ENCODE results near the gene HNRNPA2B1.
"Not testable (repeated sequence)": the region's sequence is repeated elsewhere in the genome, so short reads cannot be mapped to it uniquely, and the experiment has no call there.

The HNRNPA2B1 gene

GRCh38 chr7:26186364-26187311 lies 13.9 kb downstream of the HNRNPA2B1 start:
- peaks cover 10% of the 10 kb centered on the region for H3K36me3 ChIP-seq (ENCODE audit: control insufficient read depth, insufficient read depth, low read length)
- no peaks in the 10 kb centered on the region for H3K27me3 ChIP-seq (ENCODE audit: control insufficient read depth, insufficient read depth, low read length)
- no peak overlapping the region for H3K9ac ChIP-seq (ENCODE audit: low read length)
- no peaks in the 10 kb centered on the region for H3K9me3 ChIP-seq (ENCODE audit: control insufficient read depth, low read length)
- no peaks in the 10 kb centered on the region for H3K4me1 ChIP-seq (ENCODE audit: control insufficient read depth, insufficient read depth, low read length)
- H3K4me3 ChIP-seq (ENCODE audit: low read length), result no peak overlapping the region

DNA sequence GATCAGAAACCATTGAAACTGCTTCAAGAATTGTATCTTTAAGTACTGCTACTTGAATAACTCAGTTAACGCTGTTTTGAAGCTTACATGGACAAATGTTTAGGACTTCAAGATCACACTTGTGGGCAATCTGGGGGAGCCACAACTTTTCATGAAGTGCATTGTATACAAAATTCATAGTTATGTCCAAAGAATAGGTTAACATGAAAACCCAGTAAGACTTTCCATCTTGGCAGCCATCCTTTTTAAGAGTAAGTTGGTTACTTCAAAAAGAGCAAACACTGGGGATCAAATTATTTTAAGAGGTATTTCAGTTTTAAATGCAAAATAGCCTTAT lies 14.7 kb downstream of the HNRNPA2B1 start:
- Histone ChIP-seq H3K9me3 (ENCODE audit: control insufficient read depth, low read length) (no peaks in the 10 kb centered on the region), H3K4me1 (ENCODE audit: control insufficient read depth, insufficient read depth, low read length) (peaks cover 6% of the 10 kb centered on the region), H3K36me3 (ENCODE audit: control insufficient read depth, insufficient read depth, low read length) (peaks cover 10% of the 10 kb centered on the region), H3K9ac (ENCODE audit: low read length) (no peak overlapping the region), H3K4me3 (ENCODE audit: low read length) (no peak overlapping the region), H3K27me3 (ENCODE audit: control insufficient read depth, insufficient read depth, low read length) (no peaks in the 10 kb centered on the region)

- H3K4me3 ChIP-seq (ENCODE audit: low read length), result no peak overlapping the region
- H3K9ac ChIP-seq (ENCODE audit: low read length), result no peak overlapping the region
- peaks cover 4% of the 10 kb centered on the region for H3K36me3 ChIP-seq (ENCODE audit: control insufficient read depth, insufficient read depth, low read length)
- H3K4me1 ChIP-seq (ENCODE audit: control insufficient read depth, insufficient read depth, low read length), result peaks cover 6% of the 10 kb centered on the region
- no peaks in the 10 kb centered on the region for H3K27me3 ChIP-seq (ENCODE audit: control insufficient read depth, insufficient read depth, low read length)
- H3K9me3 ChIP-seq (ENCODE audit: control insufficient read depth, low read length), result no peaks in the 10 kb centered on the region
These were observed 15.3 kb downstream of the HNRNPA2B1 start for GRCh38 chr7:26185131-26185843.

- H3K9me3 ChIP-seq (ENCODE audit: control insufficient read depth, low read length); H3K36me3 ChIP-seq (ENCODE audit: control insufficient read depth, insufficient read depth, low read length); H3K4me1 ChIP-seq (ENCODE audit: control insufficient read depth, insufficient read depth, low read length); H3K4me3 ChIP-seq (ENCODE audit: low read length); H3K9ac ChIP-seq (ENCODE audit: low read length); H3K27me3 ChIP-seq (ENCODE audit: control insufficient read depth, insufficient read depth, low read length): not testable (repeated sequence)
These were observed 16.1 kb downstream of the HNRNPA2B1 start for GRCh38 chr7:26184281-26185101.

DNA sequence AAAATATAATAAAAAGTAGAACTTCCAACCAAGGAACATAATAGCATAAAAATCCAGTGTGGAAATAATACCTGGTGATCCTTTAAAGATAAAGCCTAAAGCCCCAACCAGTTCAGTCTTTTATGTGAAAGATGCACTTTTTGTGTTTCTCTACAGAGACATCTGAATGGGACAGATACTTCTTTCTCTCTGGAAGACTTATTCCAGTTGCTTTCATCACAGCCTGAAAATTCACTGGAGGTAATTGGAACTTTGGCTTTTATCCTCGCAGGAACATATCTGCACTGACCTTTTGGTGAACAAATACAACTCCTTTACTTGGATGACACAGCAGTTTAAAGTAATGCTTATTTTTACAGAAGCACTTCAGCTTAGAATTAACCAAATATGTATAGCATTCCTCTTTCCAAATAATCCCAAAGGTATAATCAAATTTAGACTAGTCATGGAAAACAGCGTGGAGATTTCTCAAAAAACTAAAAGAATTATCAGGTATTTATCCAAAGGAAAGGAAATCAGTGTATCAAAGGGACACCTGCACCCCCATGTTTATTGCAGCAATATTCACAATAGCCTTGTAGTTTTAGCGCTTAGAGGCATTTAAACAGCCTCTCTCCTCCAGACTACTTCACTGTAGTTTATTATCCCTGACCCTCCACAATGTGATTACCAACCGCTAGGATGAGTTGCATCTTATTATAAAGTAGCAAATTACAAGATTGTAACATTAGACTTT lies 16.8 kb downstream of the HNRNPA2B1 start:
- Histone ChIP-seq H3K9me3 (ENCODE audit: control insufficient read depth, low read length) (no peaks in the 10 kb centered on the region), H3K27me3 (ENCODE audit: control insufficient read depth, insufficient read depth, low read length) (no peaks in the 10 kb centered on the region)

GRCh38 chr7:26182706-26183105 lies 17.8 kb downstream of the HNRNPA2B1 start:
- no peaks in the 10 kb centered on the region for H3K9me3 ChIP-seq (ENCODE audit: control insufficient read depth, low read length)
- H3K4me1 ChIP-seq (ENCODE audit: control insufficient read depth, insufficient read depth, low read length), result peaks cover 6% of the 10 kb centered on the region
- H3K9ac ChIP-seq (ENCODE audit: low read length), result no peak overlapping the region
- no peaks in the 10 kb centered on the region for H3K27me3 ChIP-seq (ENCODE audit: control insufficient read depth, insufficient read depth, low read length)
- no peak overlapping the region for H3K4me3 ChIP-seq (ENCODE audit: low read length)
- H3K36me3 ChIP-seq (ENCODE audit: control insufficient read depth, insufficient read depth, low read length), result no peaks in the 10 kb centered on the region

More for the DNA sequence above, 16.8 kb downstream of the HNRNPA2B1 start:
- peaks cover 6% of the 10 kb centered on the region for H3K4me1 ChIP-seq (ENCODE audit: control insufficient read depth, insufficient read depth, low read length)
- H3K36me3 ChIP-seq (ENCODE audit: control insufficient read depth, insufficient read depth, low read length), result peaks cover 3% of the 10 kb centered on the region
- H3K9ac ChIP-seq (ENCODE audit: low read length), result no peak overlapping the region
- no peak overlapping the region for H3K4me3 ChIP-seq (ENCODE audit: low read length)

DNA sequence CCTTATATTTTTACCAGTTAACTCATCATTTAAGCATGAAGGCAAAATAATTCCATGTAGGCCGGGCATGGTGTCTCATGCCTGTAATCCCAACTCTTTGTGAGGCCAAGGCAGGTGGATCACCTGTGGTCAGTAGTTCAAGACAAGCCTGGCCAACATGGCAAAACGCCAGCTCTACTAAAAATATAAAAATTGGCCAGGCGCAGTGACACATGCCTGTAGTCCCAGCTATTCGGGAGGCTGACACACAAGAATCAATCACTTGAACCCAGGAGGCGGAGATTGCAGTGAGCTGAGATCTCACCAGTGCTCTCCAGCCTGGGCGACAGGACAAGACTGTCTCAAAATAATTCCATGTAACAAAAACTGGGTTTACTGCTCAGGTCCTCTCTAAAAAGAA lies 18.3 kb downstream of the HNRNPA2B1 start:
- Histone ChIP-seq H3K36me3 (ENCODE audit: control insufficient read depth, insufficient read depth, low read length) (no peaks in the 10 kb centered on the region), H3K9ac (ENCODE audit: low read length) (no peak overlapping the region), H3K4me1 (ENCODE audit: control insufficient read depth, insufficient read depth, low read length) (peaks cover 6% of the 10 kb centered on the region), H3K27me3 (ENCODE audit: control insufficient read depth, insufficient read depth, low read length) (no peaks in the 10 kb centered on the region), H3K9me3 (ENCODE audit: control insufficient read depth, low read length) (no peaks in the 10 kb centered on the region), H3K4me3 (ENCODE audit: low read length) (no peak overlapping the region)

DNA sequence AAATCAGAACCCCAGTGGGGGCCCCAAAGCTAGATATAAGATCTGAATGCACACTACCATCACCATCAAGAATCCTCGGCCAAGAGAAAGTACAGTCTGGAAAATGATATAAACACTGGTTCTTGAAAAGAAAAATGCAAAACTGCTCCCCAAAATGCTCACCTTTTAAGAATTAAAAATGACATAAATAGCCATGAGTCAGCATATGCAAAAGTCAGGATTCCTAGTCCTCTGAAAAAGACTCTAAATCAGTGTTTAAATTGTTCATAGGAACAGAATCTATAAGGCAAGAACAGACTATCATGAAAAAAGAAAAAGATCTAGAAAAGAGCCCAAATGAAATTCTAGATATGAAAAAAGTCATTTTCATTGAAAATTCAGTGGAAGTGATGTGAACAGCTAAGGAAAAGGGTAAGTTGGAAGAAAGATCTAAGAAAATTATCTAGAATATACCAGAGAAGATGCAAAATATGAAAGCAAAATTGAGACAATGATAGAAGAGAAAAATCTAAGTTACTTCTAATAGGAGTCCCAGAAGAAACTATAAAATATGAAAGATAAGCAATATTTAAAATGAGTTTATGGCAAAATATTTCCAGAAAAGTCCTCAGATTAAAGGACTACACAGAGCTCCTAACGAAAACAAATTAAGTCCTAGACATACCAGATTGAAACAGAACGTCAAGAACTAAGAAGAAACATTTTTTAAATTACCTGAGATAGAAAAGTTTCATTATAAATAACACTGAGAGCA lies 18.9 kb downstream of the HNRNPA2B1 start:
- Histone ChIP-seq H3K4me1 (ENCODE audit: control insufficient read depth, insufficient read depth, low read length) (peaks cover 6% of the 10 kb centered on the region), H3K36me3 (ENCODE audit: control insufficient read depth, insufficient read depth, low read length) (no peaks in the 10 kb centered on the region)

GRCh38 chr7:26180792-26181198 lies 19.8 kb downstream of the HNRNPA2B1 start:
- Histone ChIP-seq H3K27me3 (ENCODE audit: control insufficient read depth, insufficient read depth, low read length) (no peaks in the 10 kb centered on the region), H3K4me1 (ENCODE audit: control insufficient read depth, insufficient read depth, low read length) (peaks cover 6% of the 10 kb centered on the region), H3K9me3 (ENCODE audit: control insufficient read depth, low read length) (no peaks in the 10 kb centered on the region), H3K9ac (ENCODE audit: low read length) (no peak overlapping the region), H3K4me3 (ENCODE audit: low read length) (no peak overlapping the region), H3K36me3 (ENCODE audit: control insufficient read depth, insufficient read depth, low read length) (no peaks in the 10 kb centered on the region)

More for the DNA sequence above, 18.9 kb downstream of the HNRNPA2B1 start:
- H3K4me3 ChIP-seq (ENCODE audit: low read length), result no peak overlapping the region
- no peaks in the 10 kb centered on the region for H3K9me3 ChIP-seq (ENCODE audit: control insufficient read depth, low read length)
- no peaks in the 10 kb centered on the region for H3K27me3 ChIP-seq (ENCODE audit: control insufficient read depth, insufficient read depth, low read length)
- no peak overlapping the region for H3K9ac ChIP-seq (ENCODE audit: low read length)

DNA sequence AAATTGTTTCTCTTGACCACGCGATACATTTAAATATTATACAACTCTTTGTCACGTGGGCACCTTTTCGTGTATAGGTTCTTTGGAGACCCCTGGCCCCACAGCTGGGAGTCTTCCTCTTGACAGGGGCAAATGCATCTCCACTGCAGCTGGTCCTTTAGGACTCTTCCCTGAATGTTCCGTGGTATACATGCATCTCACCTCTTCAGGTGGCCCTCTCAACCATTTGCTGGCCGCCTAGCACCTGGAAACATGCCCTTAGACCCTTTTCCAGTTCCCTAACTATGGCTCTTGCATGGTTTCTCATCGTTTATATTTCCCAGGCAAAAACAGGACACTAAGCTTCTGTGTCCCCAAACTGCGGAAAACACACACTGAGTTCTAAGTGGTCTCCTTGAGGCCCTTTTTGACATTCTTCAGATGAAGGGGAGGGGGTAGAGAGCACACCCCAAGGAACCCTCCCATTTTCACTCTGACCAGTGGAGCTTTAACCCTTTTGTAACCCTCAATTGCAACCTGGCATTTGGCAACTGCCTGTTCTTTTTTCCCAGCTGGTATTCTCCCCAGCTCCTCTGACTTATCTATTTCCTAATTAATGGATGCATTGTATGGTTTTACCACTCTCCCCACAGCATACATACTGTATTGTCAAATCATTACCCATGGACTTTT lies 20.6 kb downstream of the HNRNPA2B1 start:
- Histone ChIP-seq H3K9ac (ENCODE audit: low read length) (no peak overlapping the region), H3K27me3 (ENCODE audit: control insufficient read depth, insufficient read depth, low read length) (no peaks in the 10 kb centered on the region), H3K4me1 (ENCODE audit: control insufficient read depth, insufficient read depth, low read length) (peaks cover 6% of the 10 kb centered on the region), H3K36me3 (ENCODE audit: control insufficient read depth, insufficient read depth, low read length) (no peaks in the 10 kb centered on the region), H3K9me3 (ENCODE audit: control insufficient read depth, low read length) (no peaks in the 10 kb centered on the region), H3K4me3 (ENCODE audit: low read length) (no peak overlapping the region)
